CD4-positive, alpha-beta memory T cell (primary cell): ENCODE data around the gene REX1BD. TPM values are rescaled to one million over a fixed set of nuclear protein-coding genes. Genes with fewer than 3 reads are reported as not detected.
A peak's percentile ranks its signal among the peaks of the same experiment; 100 is the strongest.

Experiments used
- CTCF ChIA-PET: fragments of 350-600 bp; sonication (Branson Sonifier 250); formaldehyde crosslinking; loops from one replicate; lab custom pipeline; 2021; ENCODE audit warnings: inconsistent platforms; ENCODE audit not compliant: partially characterized antibody; lab: Charles Lee
- POLR2A ChIA-PET: fragments of 350-600 bp; sonication (Branson Sonifier 250); formaldehyde crosslinking; loops from one replicate; lab custom pipeline; 2021; ENCODE audit not compliant: partially characterized antibody; lab: Charles Lee
- DNase-seq, 5 donors: peaks; one replicate each; pipeline versions ENCODE4 v3.0.0 to v3.0.0-alpha.2; 2020 to 2022; ENCODE audit warnings: mixed read lengths in 1 of 5
- H3K27ac ChIP-seq: one replicate; pipeline ENCODE4 v1.7.0; 2013; ENCODE audit warnings: low read depth, low read length
- H3K27me3 ChIP-seq: 2 replicates; pipeline ENCODE4 v1.7.0; 2013; ENCODE audit warnings: mild to moderate bottlenecking, low read length, moderate library complexity; ENCODE audit not compliant: insufficient read depth
- H3K36me3 ChIP-seq: 2 replicates; pipeline ENCODE4 v1.7.0; 2013; ENCODE audit warnings: mild to moderate bottlenecking, low read length, moderate library complexity; ENCODE audit not compliant: insufficient read depth
- H3K4me1 ChIP-seq: 2 replicates; pipeline ENCODE4 v1.7.0; 2013; ENCODE audit warnings: mild to moderate bottlenecking, low read length, moderate library complexity; ENCODE audit not compliant: insufficient read depth
- H3K4me3 ChIP-seq, 2 donors: one replicate each; pipeline ENCODE4 v1.7.0; 2013; ENCODE audit warnings: low read length in 2 of 2, mild to moderate bottlenecking in 1 of 2
- H3K9me3 ChIP-seq, 2 donors: one replicate each; pipeline ENCODE4 v1.7.0; 2013; ENCODE audit warnings: low read length in 2 of 2, control low read depth in 1 of 2; ENCODE audit not compliant: control insufficient read depth in 1 of 2
- H3K27ac Mint-ChIP-seq, 7 donors: one replicate each; pipeline ENCODE4 v1.8.0; 2020 to 2021; ENCODE audit warnings: mixed read lengths in 7 of 7, mild to moderate bottlenecking in 6 of 7, inconsistent platforms in 3 of 7, moderate library complexity in 3 of 7
- H3K27me3 Mint-ChIP-seq, 2 donors: one replicate each; pipeline ENCODE4 v1.8.0; 2020 to 2021; ENCODE audit warnings: mixed read lengths in 2 of 2
- H3K36me3 Mint-ChIP-seq, 2 donors: one replicate each; pipeline ENCODE4 v1.8.0; 2020 to 2021; ENCODE audit warnings: mixed read lengths in 2 of 2, inconsistent platforms in 1 of 2, mild to moderate bottlenecking in 1 of 2
- H3K4me1 Mint-ChIP-seq, 4 donors: one replicate each; pipeline ENCODE4 v1.8.0; 2020 to 2021; ENCODE audit warnings: mixed read lengths in 4 of 4, mild to moderate bottlenecking in 1 of 4
- H3K4me3 Mint-ChIP-seq, 8 donors: one replicate each; pipeline ENCODE4 v1.8.0; 2020 to 2021; ENCODE audit warnings: mixed read lengths in 8 of 8, mild to moderate bottlenecking in 7 of 8, moderate library complexity in 6 of 8, inconsistent platforms in 3 of 8
- H3K9me3 Mint-ChIP-seq, 8 donors: one replicate each; pipeline ENCODE4 v1.8.0; 2020 to 2021; ENCODE audit warnings: mixed read lengths in 8 of 8, mild to moderate bottlenecking in 5 of 8, inconsistent platforms in 3 of 8, moderate library complexity in 1 of 8
- intact Hi-C: fragments of 100-400 bp; cut with micrococcal nuclease; formaldehyde crosslinking; loops from one replicate; pipeline ENCODE4 v1.15.1; 2023
- polyA plus RNA-seq, 2 donors: library from polyadenylated mRNA; unstranded; fragments of 300-500 nt; fragmentation: Illumina TruSeq; gene quantifications; one replicate each; pipeline ENCODE4 v1.2.3, GENCODE V29; 2021
- total RNA-seq, 2 experiments: library from RNA; stranded (reverse); gene quantifications; one replicate each; pipeline ENCODE4 v1.2.3, GENCODE V29; 2021

Gene REX1BD
- total and polyA plus RNA-seq, 4 experiments from 2014 or later = 148 to 156 (median 152) TPM

- Mint-ChIP-seq H3K4me1 (peaks cover 10 to 44% (median 14%) of the 10 kb centered on the region in 4 donors), H3K27me3 (peaks cover 50 to 62% of the 10 kb centered on the region in 2 donors), H3K9me3 (peaks cover 0 to 1% (median 0%) of the 10 kb centered on the region in 8 donors), H3K36me3 (no peaks in the 10 kb centered on the region), H3K27ac (peak within 1 kb of the TSS in 4 of 7 donors; percentile 42 to 71 (median 62)), H3K4me3 (peak within 1 kb of the TSS; percentile 78 to 89 (median 82))
- Histone ChIP-seq H3K9me3 (no peaks in the 10 kb centered on the region), H3K4me3 (peak within 1 kb of the TSS; percentile 23 to 45), H3K36me3 (no peaks in the 10 kb centered on the region), H3K4me1 (peaks cover 22% of the 10 kb centered on the region), H3K27ac (no peak within 1 kb of the TSS), H3K27me3 (peaks cover 57% of the 10 kb centered on the region)
- CTCF ChIA-PET = interaction anchor here (1.0 to 1.1 kb wide), 2 partner anchors 23 to 26 kb away, joined by 3 to 4 read pairs; no protein-coding TSS in a partner anchor
- DNase-seq = peak; percentile 55 to 72 (median 59)
- intact Hi-C loops = no loop called here
- POLR2A ChIA-PET = interaction anchor here (0.5 to 1.4 kb wide), 6 partner anchors 8 to 219 kb away, joined by 3 to 6 read pairs (median 3); partner anchors contain the start of genes REX1BD, UBA52 and UPF1
These were observed 24.4 kb downstream of the REX1BD start, which contains the start of gene TMEM59L for GRCh38 chr19:18612772-18613588. Gene TMEM59L, plus strand, starts transcription at chr19:18612870. Its CDS starts 89 bp downstream, at chr19:18612959.

- POLR2A ChIA-PET = interaction anchor here (0.5 to 1.4 kb wide), 4 partner anchors 9 to 218 kb away, joined by 3 read pairs; partner anchors contain the start of genes UBA52 and UPF1
- CTCF ChIA-PET = no interaction called here
- H3K4me1 Mint-ChIP-seq = peaks cover 9 to 40% (median 11%) of the 10 kb centered on the region in 4 donors
- H3K4me3 Mint-ChIP-seq = peak overlapping the region in 6 of 8 donors; percentile 58 to 86 (median 75)
- peaks cover 0 to 1% (median 0%) of the 10 kb centered on the region in 8 donors for H3K9me3 Mint-ChIP-seq
- H3K27me3 ChIP-seq = peaks cover 49% of the 10 kb centered on the region
- no peaks in the 10 kb centered on the region for H3K36me3 Mint-ChIP-seq
- H3K27ac ChIP-seq = no peak overlapping the region
- DNase-seq = no peak
- H3K27me3 Mint-ChIP-seq = peaks cover 44 to 57% of the 10 kb centered on the region in 2 donors
- no peaks in the 10 kb centered on the region for H3K9me3 ChIP-seq
- H3K36me3 ChIP-seq = no peaks in the 10 kb centered on the region
- no peak overlapping the region for H3K4me3 ChIP-seq
- H3K27ac Mint-ChIP-seq = peak overlapping the region in 1 of 7 donors; percentile 58
- H3K4me1 ChIP-seq = peaks cover 22% of the 10 kb centered on the region
- intact Hi-C loops = no loop called here
These were observed 25.1 kb downstream of the REX1BD start for GRCh38 chr19:18613589-18614234.

- Histone ChIP-seq H3K36me3 (no peaks in the 10 kb centered on the region), H3K9me3 (no peaks in the 10 kb centered on the region), H3K4me3 (no peak overlapping the region), H3K4me1 (peaks cover 20% of the 10 kb centered on the region), H3K27ac (no peak overlapping the region), H3K27me3 (peaks cover 29% of the 10 kb centered on the region)
- intact Hi-C loops = no loop called here
- no peak for DNase-seq
- no peak overlapping the region for H3K4me3 Mint-ChIP-seq
- peaks cover 0 to 1% (median 0%) of the 10 kb centered on the region in 8 donors for H3K9me3 Mint-ChIP-seq
- H3K27me3 Mint-ChIP-seq = peaks cover 32 to 42% of the 10 kb centered on the region in 2 donors
- ChIA-PET POLR2A (no interaction called here), CTCF (interaction anchor here (1.5 kb wide), 1 partner anchor 120 kb away, joined by 3 read pairs; no protein-coding TSS in a partner anchor)
- no peaks in the 10 kb centered on the region for H3K36me3 Mint-ChIP-seq
- no peak overlapping the region for H3K27ac Mint-ChIP-seq
- peaks cover 8 to 27% (median 10%) of the 10 kb centered on the region in 4 donors for H3K4me1 Mint-ChIP-seq
These were observed 27.4 kb downstream of the REX1BD start for GRCh38 chr19:18616023-18616422.

DNA sequence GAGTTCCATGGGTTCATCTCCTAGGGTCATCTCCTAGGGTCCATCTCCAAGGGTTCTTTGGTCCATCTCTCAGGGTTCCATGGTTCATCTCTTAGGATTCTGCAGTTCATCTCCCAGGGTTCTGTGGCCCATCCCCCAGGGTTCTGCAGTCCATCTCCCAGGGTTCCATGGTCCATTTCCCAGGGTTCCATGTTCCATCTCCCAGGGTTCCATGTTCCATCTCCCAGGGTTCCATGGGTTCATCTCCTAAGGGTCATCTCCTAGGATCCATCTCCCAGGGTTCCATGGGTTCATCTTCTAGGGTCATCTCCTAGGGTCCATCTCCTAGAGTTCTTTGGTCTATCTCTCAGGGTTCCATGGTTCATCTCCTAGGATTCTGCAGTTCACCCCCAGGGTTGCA lies 29.0 kb downstream of the REX1BD start:
- POLR2A ChIA-PET = no interaction called here
- H3K27ac Mint-ChIP-seq = no peak overlapping the region

GRCh38 chr19:18618236-18618635 lies 29.6 kb downstream of the REX1BD start:
- peaks cover 4% of the 10 kb centered on the region for H3K4me1 ChIP-seq
- intact Hi-C loops = no loop called here
- H3K27me3 ChIP-seq = peaks cover 16% of the 10 kb centered on the region
- peaks cover 0 to 1% (median 0%) of the 10 kb centered on the region in 8 donors for H3K9me3 Mint-ChIP-seq
- no peak overlapping the region for H3K27ac Mint-ChIP-seq
- CTCF ChIA-PET = interaction anchor here (0.9 to 1.6 kb wide), 2 partner anchors 29 to 229 kb away, joined by 3 to 5 read pairs; no protein-coding TSS in a partner anchor
- H3K36me3 Mint-ChIP-seq = no peaks in the 10 kb centered on the region
- no peak overlapping the region for H3K4me3 Mint-ChIP-seq
- no peaks in the 10 kb centered on the region for H3K9me3 ChIP-seq
- POLR2A ChIA-PET = no interaction called here
- peaks cover 24 to 31% of the 10 kb centered on the region in 2 donors for H3K27me3 Mint-ChIP-seq
- no peak overlapping the region for H3K27ac ChIP-seq
- no peaks in the 10 kb centered on the region for H3K36me3 ChIP-seq
- no peak overlapping the region for H3K4me3 ChIP-seq
- no peak for DNase-seq
- peaks cover 0 to 13% (median 1%) of the 10 kb centered on the region in 4 donors for H3K4me1 Mint-ChIP-seq

More for the DNA sequence above, 29.0 kb downstream of the REX1BD start:
- DNase-seq = no peak
- peaks cover 8% of the 10 kb centered on the region for H3K4me1 ChIP-seq
- no peak overlapping the region for H3K4me3 Mint-ChIP-seq
- intact Hi-C loops = no loop called here
- H3K27ac ChIP-seq = no peak overlapping the region
- no peaks in the 10 kb centered on the region for H3K9me3 ChIP-seq
- H3K4me1 Mint-ChIP-seq = peaks cover 0 to 15% (median 1%) of the 10 kb centered on the region in 4 donors
- peaks cover 0 to 1% (median 0%) of the 10 kb centered on the region in 8 donors for H3K9me3 Mint-ChIP-seq
- no peak overlapping the region for H3K4me3 ChIP-seq
- H3K27me3 Mint-ChIP-seq = peaks cover 24 to 32% of the 10 kb centered on the region in 2 donors
- H3K36me3 ChIP-seq = no peaks in the 10 kb centered on the region
- peaks cover 19% of the 10 kb centered on the region for H3K27me3 ChIP-seq
- H3K36me3 Mint-ChIP-seq = no peaks in the 10 kb centered on the region
- CTCF ChIA-PET = no interaction called here

DNA sequence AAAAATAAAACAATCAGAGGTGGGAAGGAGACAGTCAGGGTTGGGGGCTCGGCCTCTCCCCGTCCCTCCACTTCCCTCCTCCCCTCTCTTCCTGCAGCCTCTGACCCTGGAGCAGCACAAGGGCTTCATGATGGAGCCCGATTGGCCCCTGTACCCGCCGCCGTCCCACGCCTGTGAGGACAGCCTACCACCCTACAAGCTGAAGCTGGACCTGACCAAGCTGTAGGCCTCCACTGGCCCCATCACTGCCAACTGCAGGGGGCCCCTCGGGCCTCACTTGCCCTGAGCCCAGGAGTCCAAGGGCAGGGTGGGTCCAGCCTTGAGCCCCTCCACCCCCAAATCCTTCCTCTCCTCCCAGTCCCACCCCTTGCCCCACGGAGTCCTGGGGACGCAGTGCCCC lies 31.7 kb downstream of the REX1BD start:
- Histone ChIP-seq H3K36me3 (no peaks in the 10 kb centered on the region), H3K27me3 (peaks cover 4% of the 10 kb centered on the region), H3K9me3 (no peaks in the 10 kb centered on the region), H3K4me1 (no peaks in the 10 kb centered on the region), H3K4me3 (no peak overlapping the region), H3K27ac (no peak overlapping the region)
- peaks cover 0 to 3% (median 0%) of the 10 kb centered on the region in 4 donors for H3K4me1 Mint-ChIP-seq
- no peak overlapping the region for H3K4me3 Mint-ChIP-seq
- peaks cover 11 to 15% of the 10 kb centered on the region in 2 donors for H3K27me3 Mint-ChIP-seq
- ChIA-PET CTCF (no interaction called here), POLR2A (no interaction called here)
- intact Hi-C loops = no loop called here
- no peak for DNase-seq
- H3K9me3 Mint-ChIP-seq = peaks cover 0 to 1% (median 0%) of the 10 kb centered on the region in 8 donors
- no peak overlapping the region for H3K27ac Mint-ChIP-seq
- no peaks in the 10 kb centered on the region for H3K36me3 Mint-ChIP-seq
